Lung (tissue), 12 donors: ENCODE measurements around the gene SDCBP2. TPM values are rescaled to one million over a fixed set of nuclear protein-coding genes. Genes with fewer than 3 reads are reported as not detected.
A peak's percentile ranks its signal among the peaks of the same experiment; 100 is the strongest.

Source experiments
- ATAC-seq: fragments of 200-7000 bp; cut with Tn5 transposase; one replicate; pipeline ENCODE4 v1.9.1; 2020; ENCODE audit warnings: moderate number of reproducible peaks; ENCODE audit not compliant: insufficient read depth, low FRiP score
- DNase-seq, 3 donors: peaks; one replicate each; pipeline ENCODE4 v3.0.0-alpha.2; 2013 to 2017
- H3K27ac ChIP-seq, 2 donors: one replicate each; pipeline ENCODE4 v1.5.1; 2013; ENCODE audit warnings: mild to moderate bottlenecking in 2 of 2, moderate library complexity in 2 of 2, control low read depth in 1 of 2, inconsistent platforms in 1 of 2, low read depth in 1 of 2, low read length in 1 of 2
- H3K27me3 ChIP-seq, 3 donors: one replicate each; pipeline ENCODE4 v1.5.1; 2013; ENCODE audit warnings: low read length in 2 of 3; ENCODE audit not compliant: control insufficient read depth in 3 of 3, insufficient read depth in 3 of 3
- H3K36me3 ChIP-seq, 4 donors: one replicate each; pipeline ENCODE4 v1.5.1; 2013; ENCODE audit warnings: low read length in 4 of 4, mild to moderate bottlenecking in 1 of 4, moderate library complexity in 1 of 4; ENCODE audit not compliant: control insufficient read depth in 4 of 4, insufficient read depth in 4 of 4
- H3K4me1 ChIP-seq, 5 donors: one replicate each; pipeline ENCODE4 v1.5.1; 2013; ENCODE audit warnings: low read length in 5 of 5, mild to moderate bottlenecking in 2 of 5, moderate library complexity in 1 of 5; ENCODE audit not compliant: control insufficient read depth in 5 of 5, insufficient read depth in 5 of 5
- H3K4me3 ChIP-seq: one replicate; pipeline ENCODE4 v1.5.1; 2013; ENCODE audit warnings: mild to moderate bottlenecking, control low read depth, moderate library complexity
- H3K9ac ChIP-seq, 2 donors: one replicate each; pipeline ENCODE4 v1.5.1; 2013; ENCODE audit warnings: low read length in 2 of 2, control low read depth in 1 of 2; ENCODE audit not compliant: insufficient read depth in 1 of 2
- H3K9me3 ChIP-seq, 4 donors: one replicate each; pipeline ENCODE4 v1.5.1; 2013; ENCODE audit warnings: low read length in 3 of 4, mild to moderate bottlenecking in 1 of 4, moderate library complexity in 1 of 4; ENCODE audit not compliant: control insufficient read depth in 4 of 4, insufficient read depth in 3 of 4
- WGBS, 2 donors: extraction: QIAGEN DNeasy Blood & Tissue Kit; methylation state at CpG; one replicate each; pipeline ENCODE4 v1.1.7; 2013; 5-methylcytosine and 5-hydroxymethylcytosine counted together
- polyA plus RNA-seq, 2 donors: library from polyadenylated mRNA; stranded (reverse); fragments of 200-250 nt; gene quantifications; one replicate each; pipeline ENCODE4 v1.2.1, GENCODE V29; 2013
- total RNA-seq, 2 donors: library from RNA; depleted of rRNA in 1 of 2; stranded (reverse); fragments of >200 nt in 1 of 2; gene quantifications; one replicate each; pipeline ENCODE4 v1.2.1, GENCODE V29; 2014 to 2021
- TF ChIP-seq, protein P1 (sequence below): IDR thresholded peaks from 2 replicates; pipeline ENCODE4 v1.5.1; 2012; ENCODE audit warnings: mild to moderate bottlenecking; ENCODE audit errors: control extremely low read depth, extremely low read depth
- donor health status: control.
- donor health status: control.
- donor health status: Bipolar disorder and iron deficiency.
- donor health status: healthy.
- donor health status: DM: yes; HTN: yes; CAD: no.

SDCBP2 gene
- total and polyA plus RNA-seq, 4 donors: 3.5 to 18.1 (median 12.5) TPM

DNA sequence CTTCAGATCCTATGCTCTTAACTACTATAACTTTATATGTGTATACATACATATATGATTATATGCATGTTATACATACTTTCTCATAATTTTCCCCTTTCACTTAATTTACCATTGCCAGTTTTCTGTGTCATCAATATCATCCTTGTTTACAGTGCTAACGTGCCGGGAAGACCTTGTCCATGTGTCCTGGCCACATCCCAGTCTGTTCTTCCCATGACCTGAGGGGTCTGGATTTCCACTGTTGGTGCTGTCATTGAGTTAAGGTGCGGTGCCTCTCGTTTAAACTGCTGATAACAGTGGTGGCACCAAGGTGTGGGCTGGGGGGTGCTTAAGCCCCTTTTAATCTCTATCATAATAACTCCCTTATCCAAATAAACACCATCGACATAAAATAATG lies 8.5 kb upstream of the SDCBP2 start:
- Histone ChIP-seq H3K9me3 (no peaks in the 10 kb centered on the region), H3K36me3 (peaks cover 0 to 6% (median 0%) of the 10 kb centered on the region in 4 donors), H3K27me3 (no peaks in the 10 kb centered on the region), H3K9ac (no peak overlapping the region), H3K27ac (peak overlapping the region; percentile 58 to 70), H3K4me1 (peaks cover 0 to 23% (median 5%) of the 10 kb centered on the region in 5 donors), H3K4me3 (no peak overlapping the region)
- TF ChIP-seq, protein P1, sequence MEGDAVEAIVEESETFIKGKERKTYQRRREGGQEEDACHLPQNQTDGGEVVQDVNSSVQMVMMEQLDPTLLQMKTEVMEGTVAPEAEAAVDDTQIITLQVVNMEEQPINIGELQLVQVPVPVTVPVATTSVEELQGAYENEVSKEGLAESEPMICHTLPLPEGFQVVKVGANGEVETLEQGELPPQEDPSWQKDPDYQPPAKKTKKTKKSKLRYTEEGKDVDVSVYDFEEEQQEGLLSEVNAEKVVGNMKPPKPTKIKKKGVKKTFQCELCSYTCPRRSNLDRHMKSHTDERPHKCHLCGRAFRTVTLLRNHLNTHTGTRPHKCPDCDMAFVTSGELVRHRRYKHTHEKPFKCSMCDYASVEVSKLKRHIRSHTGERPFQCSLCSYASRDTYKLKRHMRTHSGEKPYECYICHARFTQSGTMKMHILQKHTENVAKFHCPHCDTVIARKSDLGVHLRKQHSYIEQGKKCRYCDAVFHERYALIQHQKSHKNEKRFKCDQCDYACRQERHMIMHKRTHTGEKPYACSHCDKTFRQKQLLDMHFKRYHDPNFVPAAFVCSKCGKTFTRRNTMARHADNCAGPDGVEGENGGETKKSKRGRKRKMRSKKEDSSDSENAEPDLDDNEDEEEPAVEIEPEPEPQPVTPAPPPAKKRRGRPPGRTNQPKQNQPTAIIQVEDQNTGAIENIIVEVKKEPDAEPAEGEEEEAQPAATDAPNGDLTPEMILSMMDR: no peak
- ATAC-seq: no peak
- 49 to 66% methylated on average over 5 of the region's 5 CpGs for WGBS, 2 donors
- no peak for DNase-seq

DNA sequence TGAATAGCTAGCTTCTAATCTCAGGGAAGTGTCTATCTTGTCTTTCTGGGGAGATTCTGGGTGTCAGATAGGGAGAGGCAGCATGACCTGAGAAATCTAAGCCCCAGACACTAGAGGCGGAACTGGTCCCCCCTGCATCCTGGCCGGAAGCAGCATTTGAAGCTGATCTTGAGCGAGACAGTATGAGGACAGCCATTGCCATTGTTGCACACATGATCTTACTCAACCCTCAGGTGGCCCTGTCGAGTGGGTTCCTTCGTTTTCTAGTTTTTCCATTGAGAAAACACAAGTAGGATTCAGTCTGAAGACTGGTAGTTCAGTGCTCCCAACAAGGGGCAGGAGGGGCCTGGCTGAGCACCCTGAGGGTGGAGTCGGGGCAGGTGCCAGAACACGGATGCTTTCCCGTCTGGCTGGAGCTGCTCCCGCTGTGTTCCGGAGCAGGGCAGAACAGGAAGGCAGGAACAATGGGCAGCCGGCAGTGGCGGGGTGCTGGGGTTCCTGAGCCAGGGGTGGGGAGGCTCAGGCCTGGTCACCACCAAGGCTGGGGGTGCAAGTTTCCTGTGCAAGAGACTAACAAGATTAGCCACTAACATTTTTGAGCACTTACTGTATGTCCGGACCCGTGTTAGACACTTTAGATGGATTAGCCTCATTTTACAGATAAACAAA lies 7.9 kb upstream of the SDCBP2 start:
- Histone ChIP-seq H3K27me3 (no peaks in the 10 kb centered on the region), H3K27ac (peak overlapping the region; percentile 58 to 75), H3K9me3 (no peaks in the 10 kb centered on the region), H3K9ac (no peak overlapping the region), H3K36me3 (peaks cover 0 to 6% (median 0%) of the 10 kb centered on the region in 4 donors), H3K4me3 (no peak overlapping the region), H3K4me1 (peaks cover 0 to 23% (median 5%) of the 10 kb centered on the region in 5 donors)
- DNase-seq (peak in 2 of 3 donors; percentile 25 to 50), ATAC-seq (peak; percentile 74)
- TF ChIP-seq, protein P1: no peak
- WGBS, 2 donors: 19 to 21% methylated on average over 14 of the region's 14 CpGs

DNA sequence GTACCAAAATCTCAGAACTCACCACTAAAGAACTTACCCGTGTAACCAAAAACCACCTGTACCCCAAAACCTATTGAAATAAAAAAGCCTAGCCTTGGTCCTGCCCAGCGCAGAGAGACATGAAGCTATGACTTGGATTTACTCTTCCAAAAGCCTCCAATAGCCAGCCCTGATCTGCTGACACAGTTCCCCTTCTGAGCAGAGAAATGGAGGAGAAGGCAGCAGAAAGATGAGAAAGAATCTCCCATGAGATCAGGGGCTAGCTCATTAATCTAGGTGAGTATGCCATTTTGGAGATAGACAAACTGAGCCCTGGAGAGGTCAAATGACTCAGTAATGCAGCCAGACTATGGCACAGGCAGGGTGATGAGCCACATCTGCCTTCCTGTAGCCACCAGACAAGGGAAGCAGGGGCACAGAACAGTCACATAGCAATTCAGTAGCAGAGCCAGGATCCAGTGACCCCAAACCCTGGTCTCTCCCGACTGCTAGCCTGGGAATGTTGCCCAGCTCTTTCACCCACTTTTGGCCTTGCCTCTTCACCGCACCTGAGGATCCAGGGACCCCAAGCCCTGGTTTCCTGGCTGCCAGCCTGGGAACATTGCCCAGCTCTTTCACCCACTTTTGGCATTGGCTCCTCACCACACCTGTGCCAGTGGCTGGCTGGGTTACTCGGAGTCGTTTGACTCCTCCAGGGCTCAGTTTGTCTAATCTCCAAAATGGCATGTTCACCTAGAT lies 7.2 kb upstream of the SDCBP2 start:
- peak overlapping the region; percentile 58 to 75 for H3K27ac ChIP-seq
- WGBS, 2 donors: 58 to 70% methylated on average over 6 of the region's 6 CpGs
- no peak for ATAC-seq
- TF ChIP-seq, protein P1: no peak
- H3K4me3 ChIP-seq: no peak overlapping the region
- H3K9me3 ChIP-seq: no peaks in the 10 kb centered on the region
- no peaks in the 10 kb centered on the region for H3K27me3 ChIP-seq
- peaks cover 0 to 24% (median 5%) of the 10 kb centered on the region in 5 donors for H3K4me1 ChIP-seq
- no peak for DNase-seq
- H3K36me3 ChIP-seq: peaks cover 0 to 6% (median 0%) of the 10 kb centered on the region in 4 donors
- H3K9ac ChIP-seq: no peak overlapping the region
